Small intestine (tissue), 7 donors: ENCODE measurements around the gene ANO10. TPM values are rescaled to one million over a fixed set of nuclear protein-coding genes. Genes with fewer than 3 reads are reported as not detected.
"Not testable (repeated sequence)": the region's sequence is repeated elsewhere in the genome, so short reads cannot be mapped to it uniquely, and the experiment has no call there.

Source experiments
- DNase-seq, 2 donors: peaks; one replicate each; pipeline versions ENCODE4 v3.0.0 to v3.0.0-alpha.2; 2013
- FAIRE-seq: peaks from 2 replicates; lab custom pipeline; 2012; peaks lifted over from hg19 to GRCh38; lab: Jason Lieb, UNC
- H3K27ac ChIP-seq, 3 donors: one replicate each; pipeline ENCODE4 v1.5.1; 2013; ENCODE audit warnings: low read length in 2 of 3, mild to moderate bottlenecking in 2 of 3, control low read depth in 1 of 3, inconsistent platforms in 1 of 3, low read depth in 1 of 3, moderate library complexity in 1 of 3
- H3K27me3 ChIP-seq, 3 donors: one replicate each; pipeline ENCODE4 v1.6.1; 2013; ENCODE audit warnings: low read length in 3 of 3, inconsistent platforms in 1 of 3; ENCODE audit not compliant: control insufficient read depth in 3 of 3, insufficient read depth in 3 of 3
- H3K36me3 ChIP-seq, 3 donors: one replicate each; pipeline ENCODE4 v1.6.1; 2013; ENCODE audit warnings: low read length in 3 of 3, inconsistent platforms in 1 of 3, low read depth in 1 of 3, mild to moderate bottlenecking in 1 of 3, moderate library complexity in 1 of 3; ENCODE audit not compliant: control insufficient read depth in 3 of 3, insufficient read depth in 2 of 3
- H3K4me1 ChIP-seq, 3 donors: one replicate each; pipeline ENCODE4 v1.6.1; 2013; ENCODE audit warnings: low read length in 2 of 3, inconsistent platforms in 1 of 3, low read depth in 1 of 3, mild to moderate bottlenecking in 1 of 3, moderate library complexity in 1 of 3; ENCODE audit not compliant: control insufficient read depth in 3 of 3, insufficient read depth in 2 of 3
- H3K4me3 ChIP-seq, 3 donors: one replicate each; pipeline ENCODE4 v1.5.1; 2013; ENCODE audit warnings: low read length in 3 of 3, control low read depth in 1 of 3, inconsistent platforms in 1 of 3, low read depth in 1 of 3, mild to moderate bottlenecking in 1 of 3, moderate library complexity in 1 of 3
- H3K9me3 ChIP-seq, 2 donors: one replicate each; pipeline ENCODE4 v1.6.1; 2013; ENCODE audit warnings: low read depth in 1 of 2, low read length in 1 of 2; ENCODE audit not compliant: control insufficient read depth in 2 of 2, insufficient read depth in 1 of 2
- WGBS, 3 donors: extraction: QIAGEN DNeasy Blood & Tissue Kit; methylation state at CpG; one replicate each; pipeline ENCODE4 v1.1.7; 2013; 5-methylcytosine and 5-hydroxymethylcytosine counted together
- polyA plus RNA-seq, 4 donors: library from polyadenylated mRNA; stranded (reverse) in 3 of 4; unstranded in 1 of 4; fragments of 200-250 nt in 3 of 4; fragments of 120-200 nt in 1 of 4; gene quantifications; one replicate each; pipeline versions ENCODE4 v1.2.1 to v1.2.3, GENCODE V29; 2013
- donor health status: healthy with polysubstance abuse.
- donor health status: control.
- donor health status: control.
- donor health status: Bipolar disorder and iron deficiency.
- donor health status: healthy.

ANO10 gene
- polyA plus RNA-seq, 4 donors: 21.7 to 45.6 (median 30.1) TPM

DNA sequence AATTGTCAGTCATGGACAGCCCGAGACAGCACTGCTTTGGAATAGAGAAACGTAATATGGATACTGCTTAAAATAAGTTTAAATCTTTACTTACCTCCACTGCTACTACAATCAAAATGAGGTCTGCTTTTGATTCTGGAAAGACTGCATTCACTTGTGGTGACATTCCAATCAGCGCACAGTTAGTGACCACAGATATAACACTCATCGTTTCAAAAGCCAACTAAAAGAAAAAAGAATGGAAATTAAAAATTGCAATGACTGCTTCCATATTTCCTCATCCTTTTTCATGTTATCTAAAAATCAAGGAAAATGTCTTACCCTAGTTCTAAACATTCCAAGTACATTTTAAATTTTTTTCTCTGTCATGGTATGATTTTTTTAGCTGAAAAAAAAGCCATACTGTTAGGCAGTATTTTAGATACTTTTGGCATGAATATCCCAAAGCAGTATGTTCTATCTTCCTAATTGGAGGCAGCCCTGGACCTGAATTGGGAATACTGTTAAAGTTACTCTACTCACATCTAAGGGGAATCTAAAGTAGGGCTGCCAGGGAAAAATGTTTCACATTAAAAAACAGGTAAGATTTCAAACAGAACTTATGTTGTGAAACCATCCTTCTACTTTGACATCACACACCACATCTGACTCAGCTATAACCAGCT, 72.1 kb downstream of the ANO10 start:
- H3K27ac ChIP-seq: no peak overlapping the region
- WGBS, 3 donors: 94 to 98% (median 97%) methylated on average over 4 of the region's 4 CpGs
- H3K4me3 ChIP-seq: no peak overlapping the region
- H3K4me1 ChIP-seq: no peaks in the 10 kb centered on the region
- FAIRE-seq (no peak), DNase-seq (no peak)
- H3K9me3 ChIP-seq: peaks cover 0 to 2% of the 10 kb centered on the region in 2 donors
- peaks cover 2 to 6% (median 6%) of the 10 kb centered on the region in 3 donors for H3K36me3 ChIP-seq
- H3K27me3 ChIP-seq: no peaks in the 10 kb centered on the region

DNA sequence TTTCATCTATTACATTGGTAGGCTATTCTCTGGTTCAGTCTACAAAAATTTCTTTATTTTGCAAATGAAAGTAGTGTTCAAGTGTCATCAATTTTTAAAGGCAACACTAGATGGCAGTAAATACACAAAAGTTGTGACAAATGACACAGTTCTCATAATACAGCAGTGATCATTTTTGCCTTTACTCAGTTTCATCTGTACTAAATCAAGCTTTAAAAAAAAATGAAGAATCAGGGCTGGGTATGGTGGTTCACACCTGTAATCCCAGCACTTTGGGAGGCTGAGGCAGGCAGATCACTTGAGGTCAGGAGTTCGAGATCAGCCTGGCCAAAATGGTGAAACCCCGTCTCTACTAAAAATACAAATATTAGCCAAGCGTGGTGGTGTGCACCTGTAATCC, 77.5 kb downstream of the ANO10 start:
- H3K4me3 ChIP-seq, H3K9me3 ChIP-seq, H3K27ac ChIP-seq, H3K4me1 ChIP-seq, H3K36me3 ChIP-seq, H3K27me3 ChIP-seq: not testable (repeated sequence)
- DNase-seq (peak; percentile 58 to 66), FAIRE-seq (peak; percentile 85)
- 94 to 97% (median 96%) methylated on average over 3 of the region's 3 CpGs for WGBS, 3 donors

DNA sequence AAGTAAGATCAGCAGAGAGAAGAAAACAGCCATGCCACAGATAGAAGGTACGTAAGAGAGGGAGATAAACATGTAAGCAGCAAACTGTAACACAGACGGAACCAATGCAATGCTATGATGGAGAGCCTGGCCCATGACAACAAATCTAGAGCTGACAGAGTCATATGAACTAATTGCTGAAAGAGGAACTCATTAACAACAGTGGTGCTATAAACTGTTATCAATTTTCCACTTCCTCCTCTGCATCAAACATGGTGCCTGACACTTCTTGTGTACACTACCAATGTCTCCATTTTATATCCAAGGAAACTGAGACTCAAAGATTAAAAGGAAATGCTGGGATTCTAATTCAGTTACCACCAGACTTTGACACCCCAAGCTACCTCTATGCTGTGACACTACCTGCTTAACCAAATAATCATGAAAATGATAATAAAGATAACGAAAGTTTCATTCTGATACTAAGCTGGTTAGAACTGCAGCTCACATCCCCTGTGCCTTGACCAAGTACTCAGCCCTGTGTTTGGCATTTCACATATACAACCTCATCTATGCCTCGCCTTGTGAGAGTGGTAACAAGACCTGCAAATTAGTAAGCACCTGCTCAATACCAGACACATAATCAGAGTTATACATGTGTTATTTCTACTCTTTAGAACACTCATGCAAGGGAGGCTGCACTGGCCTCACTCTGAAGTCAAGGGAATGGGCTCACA, 79.3 kb downstream of the ANO10 start:
- Histone ChIP-seq H3K36me3 (peaks cover 0 to 2% (median 0%) of the 10 kb centered on the region in 3 donors), H3K27me3 (no peaks in the 10 kb centered on the region), H3K4me3 (no peak overlapping the region), H3K4me1 (no peaks in the 10 kb centered on the region), H3K9me3 (no peaks in the 10 kb centered on the region), H3K27ac (peak overlapping the region in 1 of 3 donors; percentile 22)
- FAIRE-seq: no peak
- DNase-seq: peak; percentile 18 to 52
- WGBS, 3 donors: 69 to 85% (median 75%) methylated on average over 4 of the region's 4 CpGs

DNA sequence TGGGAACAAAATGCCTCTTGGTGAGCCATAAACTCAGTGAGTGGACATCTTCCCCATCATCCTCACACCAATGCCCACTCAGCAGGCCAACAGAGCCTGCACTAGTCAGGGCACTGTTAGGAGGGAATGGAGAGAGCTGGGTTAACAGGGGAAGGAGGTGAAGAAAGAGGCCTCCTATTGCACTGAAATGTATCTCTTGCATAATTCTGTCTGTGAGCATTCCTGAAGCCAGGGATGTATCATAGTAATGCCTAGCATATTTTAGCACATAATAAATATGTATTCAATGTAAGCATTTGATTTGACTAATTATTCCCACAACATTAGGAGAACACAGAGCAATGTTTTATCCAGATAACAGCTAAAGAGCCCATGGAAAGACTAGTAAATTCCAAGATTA, 81.2 kb downstream of the ANO10 start:
- no peaks in the 10 kb centered on the region for H3K27me3 ChIP-seq
- peaks cover 0 to 2% (median 0%) of the 10 kb centered on the region in 3 donors for H3K36me3 ChIP-seq
- H3K4me1 ChIP-seq: no peaks in the 10 kb centered on the region
- no peaks in the 10 kb centered on the region for H3K9me3 ChIP-seq
- DNase-seq: no peak
- no peak for FAIRE-seq
- no peak overlapping the region for H3K27ac ChIP-seq
- no peak overlapping the region for H3K4me3 ChIP-seq

DNA sequence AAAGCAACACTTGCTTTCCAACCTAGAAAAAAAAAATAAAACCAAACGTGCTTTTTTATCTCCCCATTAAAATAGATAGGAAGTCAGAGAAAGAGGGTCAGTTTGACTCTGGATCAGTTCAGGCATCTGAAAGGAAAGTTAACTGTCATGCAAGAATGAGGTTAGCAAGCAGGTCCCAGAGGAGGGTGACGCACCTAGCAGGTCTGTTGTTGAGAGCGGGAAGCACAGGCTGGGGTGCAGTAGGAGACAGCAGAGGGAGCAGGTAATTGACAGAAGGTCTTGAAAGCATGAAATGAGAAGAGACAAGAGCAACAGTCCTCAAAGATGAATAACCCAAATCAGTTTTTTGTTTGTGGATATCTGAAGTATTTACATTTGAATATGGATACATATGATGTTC, 82.5 kb downstream of the ANO10 start:
- H3K36me3 ChIP-seq: peaks cover 0 to 2% (median 0%) of the 10 kb centered on the region in 3 donors
- H3K9me3 ChIP-seq: no peaks in the 10 kb centered on the region
- WGBS, 3 donors: 62 to 67% (median 63%) methylated on average over 3 of the region's 3 CpGs
- H3K4me3 ChIP-seq: no peak overlapping the region
- DNase-seq (no peak), FAIRE-seq (no peak)
- H3K27me3 ChIP-seq: no peaks in the 10 kb centered on the region
- no peaks in the 10 kb centered on the region for H3K4me1 ChIP-seq
- H3K27ac ChIP-seq: no peak overlapping the region

DNA sequence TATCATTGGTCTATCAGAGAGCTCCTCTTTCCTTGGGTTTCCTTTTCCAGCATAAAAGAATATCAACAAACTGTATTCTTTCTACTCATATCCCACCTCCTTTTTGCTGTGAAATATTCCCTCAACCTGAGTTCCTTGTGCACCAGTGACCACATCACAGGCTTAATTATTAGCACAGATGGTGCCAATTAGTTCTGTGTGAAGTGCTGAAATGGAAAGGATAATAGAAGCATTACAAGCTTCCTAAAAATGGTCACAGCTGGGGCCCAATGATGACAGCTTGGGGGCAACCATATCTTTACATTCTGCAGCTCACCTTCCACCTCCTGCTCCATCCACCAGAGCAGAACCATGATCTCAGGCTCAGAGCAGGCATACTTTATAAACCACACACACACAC, 84.6 kb downstream of the ANO10 start:
- no peaks in the 10 kb centered on the region for H3K4me1 ChIP-seq
- H3K36me3 ChIP-seq: peaks cover 0 to 2% (median 0%) of the 10 kb centered on the region in 3 donors
- H3K27me3 ChIP-seq: no peaks in the 10 kb centered on the region
- no peaks in the 10 kb centered on the region for H3K9me3 ChIP-seq
- no peak for FAIRE-seq
- DNase-seq: no peak
- no peak overlapping the region for H3K4me3 ChIP-seq
- H3K27ac ChIP-seq: no peak overlapping the region

DNA sequence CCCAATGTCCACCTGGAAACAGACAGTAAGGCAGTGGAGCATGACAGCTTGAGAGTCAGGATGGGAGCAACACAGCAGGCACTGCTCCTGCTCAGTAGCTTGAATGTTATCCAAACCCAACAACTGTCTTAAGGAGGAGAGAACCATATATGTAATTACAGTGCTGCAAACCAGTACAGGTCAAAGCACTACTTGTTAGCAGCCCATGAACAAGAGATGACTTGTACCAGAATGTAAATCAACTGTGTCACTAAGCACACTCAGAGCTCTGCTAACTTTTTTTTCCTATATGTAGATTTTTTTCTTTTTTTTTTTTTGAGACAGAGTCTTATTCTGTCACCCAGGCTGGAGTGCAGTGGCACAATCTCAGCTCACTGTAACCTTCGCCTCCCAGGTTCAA, 87.1 kb downstream of the ANO10 start:
- Histone ChIP-seq H3K4me1 (no peaks in the 10 kb centered on the region), H3K4me3 (no peak overlapping the region), H3K9me3 (no peaks in the 10 kb centered on the region), H3K36me3 (peaks cover 0 to 2% (median 0%) of the 10 kb centered on the region in 3 donors), H3K27me3 (no peaks in the 10 kb centered on the region), H3K27ac (no peak overlapping the region)
- FAIRE-seq (no peak), DNase-seq (no peak)
- 98 to 100% (median 100%) methylated on average over 1 of the region's 1 CpG for WGBS, 3 donors

DNA sequence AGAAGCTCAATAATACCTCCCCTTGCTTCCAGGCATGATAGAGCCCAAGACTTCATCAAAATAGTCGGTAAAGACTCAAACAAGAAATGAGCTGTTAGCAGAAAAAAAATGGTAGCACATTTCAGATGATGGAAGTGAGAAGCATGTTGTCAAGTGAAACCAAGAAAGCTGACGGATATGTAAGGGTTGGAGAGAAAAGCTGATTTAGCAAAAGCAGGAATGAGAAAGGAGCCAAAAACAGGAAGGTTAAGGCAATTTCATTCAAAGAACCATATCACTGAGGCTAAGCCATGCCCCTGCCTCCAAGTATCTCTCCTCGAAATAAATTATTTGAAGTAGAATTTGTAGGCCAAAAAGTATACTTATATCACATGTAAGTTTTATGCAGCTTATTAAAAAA, 88.8 kb downstream of the ANO10 start:
- Histone ChIP-seq H3K9me3 (peaks cover 0 to 2% of the 10 kb centered on the region in 2 donors), H3K4me3 (no peak overlapping the region), H3K27me3 (no peaks in the 10 kb centered on the region), H3K4me1 (no peaks in the 10 kb centered on the region), H3K27ac (no peak overlapping the region), H3K36me3 (peaks cover 0 to 2% (median 2%) of the 10 kb centered on the region in 3 donors)
- FAIRE-seq (no peak), DNase-seq (no peak)
- 91 to 99% (median 95%) methylated on average over 3 of the region's 3 CpGs for WGBS, 3 donors
